Measurements from ENCODE around the gene MLYCD. TPM values are rescaled to one million over a fixed set of nuclear protein-coding genes. Genes with fewer than 3 reads are reported as not detected.

The MLYCD gene
- total and polyA plus RNA-seq, 10 of the 15 experiments (the other 5 are each of a cell fraction or from before 2014, with no cell fraction given), result 0.21 to 3.7 (median 1.7) TPM

- SMC1A ChIA-PET (ENCODE audit: uncharacterized antibody, unreplicated experiment), result no interaction called here
- H3K9me3 ChIP-seq (replicated peaks; ENCODE audit: control insufficient read depth, insufficient read depth, low read length), result no peaks in the 10 kb centered on the region
- H3K27me3 ChIP-seq (replicated peaks in 1 of 2; ENCODE audit: control insufficient read depth in 2 of 2, insufficient read depth in 2 of 2, low read length in 1 of 2), result no peaks in the 10 kb centered on the region
- no peaks in the 10 kb centered on the region for H3K4me1 ChIP-seq (ENCODE audit: control insufficient read depth, insufficient read depth, low read length)
- H3K4me2 ChIP-seq (ENCODE audit: control insufficient read depth, insufficient read depth), result no peak overlapping the region
- no peak for ATAC-seq
- H4K20me1 ChIP-seq (ENCODE audit: control insufficient read depth, insufficient read depth), result no peaks in the 10 kb centered on the region
- no TSS peak for BruUV-seq (replicated peaks)
- H3K27ac ChIP-seq (ENCODE audit: control insufficient read depth, insufficient read depth), result no peak overlapping the region
- no peak overlapping the region for H2AFZ ChIP-seq (ENCODE audit: control insufficient read depth, low read depth, low read length)
- CTCF ChIA-PET, result no interaction called here
- 51% methylated on average over 27 of the region's 29 CpGs for WGBS (ENCODE audit: insufficient coverage, insufficient replicate concordance, low lambda C conversion rate, missing lambda C conversion rate)
- in situ Hi-C loops (cut with MboI) (no loop called here), intact Hi-C loops (cut with micrococcal nuclease; ENCODE audit: unreplicated experiment) (no loop called here)
- FAIRE-seq, result no peak
- RAD21 ChIA-PET (ENCODE audit: unreplicated experiment), result no interaction called here
- H3K4me3 ChIP-seq, result no peak overlapping the region
- DNase-seq (ENCODE audit: low read depth, low spot score), result no peak
- TF ChIP-seq ZNF622 (IDR thresholded peaks at IDR 0.05), result no peak
- TF ChIP-seq MEF2B (IDR thresholded peaks at IDR 0.05; ENCODE audit: partially characterized antibody, poor library complexity, severe bottlenecking), result no peak
- no peak for TF ChIP-seq RUNX3 (IDR thresholded peaks at IDR 0.05; ENCODE audit: low read length)
- no peak for TF ChIP-seq EP300 (IDR thresholded peaks at IDR 0.05; ENCODE audit: borderline replicate concordance in 1 of 2, control insufficient read depth in 1 of 2, low read depth in 2 of 2, low read length in 2 of 2)
- no peak for TF ChIP-seq BHLHE40 (IDR thresholded peaks at IDR 0.05; ENCODE audit: borderline replicate concordance in 1 of 2, low read depth in 2 of 2, low read length in 1 of 2)
- TF ChIP-seq SUZ12 (IDR thresholded peaks at IDR 0.05; ENCODE audit: unreplicated experiment), result no peak
- no peak for TF ChIP-seq CHD2 (IDR thresholded peaks at IDR 0.05; ENCODE audit: borderline replicate concordance, low read depth, low read length)
- TF ChIP-seq, protein P1, sequence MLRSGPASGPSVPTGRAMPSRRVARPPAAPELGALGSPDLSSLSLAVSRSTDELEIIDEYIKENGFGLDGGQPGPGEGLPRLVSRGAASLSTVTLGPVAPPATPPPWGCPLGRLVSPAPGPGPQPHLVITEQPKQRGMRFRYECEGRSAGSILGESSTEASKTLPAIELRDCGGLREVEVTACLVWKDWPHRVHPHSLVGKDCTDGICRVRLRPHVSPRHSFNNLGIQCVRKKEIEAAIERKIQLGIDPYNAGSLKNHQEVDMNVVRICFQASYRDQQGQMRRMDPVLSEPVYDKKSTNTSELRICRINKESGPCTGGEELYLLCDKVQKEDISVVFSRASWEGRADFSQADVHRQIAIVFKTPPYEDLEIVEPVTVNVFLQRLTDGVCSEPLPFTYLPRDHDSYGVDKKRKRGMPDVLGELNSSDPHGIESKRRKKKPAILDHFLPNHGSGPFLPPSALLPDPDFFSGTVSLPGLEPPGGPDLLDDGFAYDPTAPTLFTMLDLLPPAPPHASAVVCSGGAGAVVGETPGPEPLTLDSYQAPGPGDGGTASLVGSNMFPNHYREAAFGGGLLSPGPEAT (IDR thresholded peaks at IDR 0.05; ENCODE audit: low read depth), result no peak
- no peak for TF ChIP-seq SMAD5 (IDR thresholded peaks at IDR 0.05; ENCODE audit: low read depth)
- TF ChIP-seq GABPA (IDR thresholded peaks at IDR 0.05; ENCODE audit: low read depth), result no peak
- no peak for TF ChIP-seq CBX3 (IDR thresholded peaks at IDR 0.05; ENCODE audit: borderline replicate concordance, low read depth)
- no peak for TF ChIP-seq MEF2A (IDR thresholded peaks at IDR 0.05; ENCODE audit: insufficient read depth, low read depth, low read length)
- no peak for TF ChIP-seq CEBPB (IDR thresholded peaks at IDR 0.05; ENCODE audit: borderline replicate concordance in 1 of 2, low read depth in 2 of 2, low read length in 2 of 2)
- no peak for TF ChIP-seq RBBP5 (conservative IDR thresholded peaks at IDR 0.05)
- no peak for TF ChIP-seq SP1 (IDR thresholded peaks at IDR 0.05; ENCODE audit: low read depth, low read length)
- no peak for TF ChIP-seq TCF3 (IDR thresholded peaks at IDR 0.05; ENCODE audit: borderline replicate concordance, insufficient read depth, low read depth, low read length)
- TF ChIP-seq, protein P2, sequence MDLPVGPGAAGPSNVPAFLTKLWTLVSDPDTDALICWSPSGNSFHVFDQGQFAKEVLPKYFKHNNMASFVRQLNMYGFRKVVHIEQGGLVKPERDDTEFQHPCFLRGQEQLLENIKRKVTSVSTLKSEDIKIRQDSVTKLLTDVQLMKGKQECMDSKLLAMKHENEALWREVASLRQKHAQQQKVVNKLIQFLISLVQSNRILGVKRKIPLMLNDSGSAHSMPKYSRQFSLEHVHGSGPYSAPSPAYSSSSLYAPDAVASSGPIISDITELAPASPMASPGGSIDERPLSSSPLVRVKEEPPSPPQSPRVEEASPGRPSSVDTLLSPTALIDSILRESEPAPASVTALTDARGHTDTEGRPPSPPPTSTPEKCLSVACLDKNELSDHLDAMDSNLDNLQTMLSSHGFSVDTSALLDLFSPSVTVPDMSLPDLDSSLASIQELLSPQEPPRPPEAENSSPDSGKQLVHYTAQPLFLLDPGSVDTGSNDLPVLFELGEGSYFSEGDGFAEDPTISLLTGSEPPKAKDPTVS (IDR thresholded peaks at IDR 0.05; ENCODE audit: low read depth, low read length), result no peak
- H3K36me3 ChIP-seq (ENCODE audit: control insufficient read depth in 2 of 2, insufficient read depth in 2 of 2, low read length in 1 of 2), result no peaks in the 10 kb centered on the region
- no peaks in the 10 kb centered on the region for H3K79me2 ChIP-seq (ENCODE audit: control insufficient read depth, insufficient read depth, low read length)
- POLR2A ChIA-PET, result no interaction called here
- no peak overlapping the region for H3K9ac ChIP-seq (ENCODE audit: control insufficient read depth, insufficient read depth, low read length)
Measured at GRCh38 chr16:83960521-83961249, 61.8 kb downstream of the MLYCD start.

All from GM12878 (cell line).